Neural crest cell (in vitro differentiated cells): ENCODE data around the gene TEX10. TPM values are rescaled to one million over a fixed set of nuclear protein-coding genes. Genes with fewer than 3 reads are reported as not detected.

ENCODE experiments used
- DNase-seq: peaks from one replicate; pipeline ENCODE4 v3.0.0; 2021; ENCODE audit warnings: low read depth, mixed read lengths, low spot score
- H3K27ac Mint-ChIP-seq: one replicate; pipeline ENCODE4 v1.8.0; 2021; ENCODE audit warnings: mild to moderate bottlenecking, mixed read lengths; ENCODE audit not compliant: unreplicated experiment
- H3K27me3 Mint-ChIP-seq: 2 replicates; pipeline ENCODE4 v1.8.0; 2021; ENCODE audit warnings: low read depth, mild to moderate bottlenecking, mixed read lengths
- H3K36me3 Mint-ChIP-seq: 2 replicates; pipeline ENCODE4 v1.8.0; 2021; ENCODE audit warnings: low read depth, mild to moderate bottlenecking, mixed read lengths
- H3K4me1 Mint-ChIP-seq: 2 replicates; pipeline ENCODE4 v1.8.0; 2021; ENCODE audit warnings: mixed read lengths
- H3K4me3 Mint-ChIP-seq: one replicate; pipeline ENCODE4 v1.8.0; 2021; ENCODE audit warnings: mild to moderate bottlenecking, mixed read lengths
- H3K9me3 Mint-ChIP-seq: 2 replicates; pipeline ENCODE4 v1.8.0; 2021; ENCODE audit warnings: mixed read lengths
- long read RNA-seq: library from polyadenylated mRNA; unstranded; transcript quantifications from one replicate; pipeline ENCODE4 v2.0.0, GENCODE V29; 2020
- total RNA-seq: library from RNA; stranded (reverse); gene quantifications from 2 replicates; pipeline ENCODE4 v1.2.1, GENCODE V29; 2021
- TF ChIP-seq, protein P1 (sequence below): fragments of 200-600 bp; sonication (generic); conservative IDR thresholded peaks from 2 replicates; pipeline ENCODE4 v1.5.0; 2021; ENCODE audit warnings: antibody characterized with exemption, mild to moderate bottlenecking

The TEX10 gene
- total RNA-seq = 42.2 and 44.2 TPM in 2 replicates
- long read RNA-seq, transcript TEX10-201 (15 exons, 3,074 nt) = major isoform, 88 of 176 reads
- long read RNA-seq, partial matches to known transcripts = 52 of 176 reads
- long read RNA-seq, other reads (novel, unspliced or antisense) = 36 of 176 reads

DNA sequence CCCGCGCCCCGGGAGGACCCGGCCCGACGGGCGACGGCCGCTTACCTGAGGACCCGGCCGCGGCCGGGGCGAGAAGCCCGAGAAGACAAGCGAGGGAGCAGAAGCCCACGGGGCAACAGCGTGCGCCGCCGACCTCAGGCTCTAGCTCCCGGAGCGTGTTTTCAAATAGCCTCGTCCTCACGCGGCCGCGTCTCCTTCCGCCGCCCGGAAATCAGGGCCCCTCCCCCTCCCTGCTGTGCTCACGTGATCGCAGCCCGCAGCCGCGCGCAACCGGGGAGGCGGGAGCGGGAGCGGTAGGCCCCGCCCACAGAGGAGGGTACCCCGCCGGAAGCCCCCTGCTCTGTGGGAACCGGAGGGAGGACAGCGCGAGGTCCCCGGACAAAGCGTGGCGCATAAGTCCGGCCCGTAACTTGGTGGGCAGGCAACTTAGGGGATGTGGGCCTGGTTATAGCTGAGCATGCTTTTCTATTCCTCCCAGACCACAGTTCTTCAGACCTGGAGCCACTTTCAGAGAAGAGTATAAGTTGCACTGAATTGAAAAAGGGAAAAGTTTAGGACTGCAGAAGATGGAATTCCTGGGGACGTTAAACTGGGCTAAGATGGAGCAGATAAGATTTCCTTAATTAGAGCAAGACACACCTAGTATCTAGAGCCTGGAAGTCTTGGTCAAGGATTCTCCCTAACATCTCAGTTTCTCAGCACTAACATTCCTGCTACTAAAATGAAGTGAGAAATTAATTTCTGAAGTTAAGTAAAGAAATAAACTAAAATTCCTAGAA, at the start of gene TEX10:
TEX10 (minus strand) TSS at position 216 of the 779 bp plus-strand sequence. CDS start 3,579 bp downstream, outside the sequence.
- Mint-ChIP-seq H3K9me3 (peaks cover 17% of the 10 kb centered on the region), H3K27me3 (no peaks in the 10 kb centered on the region), H3K36me3 (peaks cover 33% of the 10 kb centered on the region), H3K27ac (peak within 1 kb of the TSS; percentile 96), H3K4me3 (peak within 1 kb of the TSS; percentile 96), H3K4me1 (peaks cover 60% of the 10 kb centered on the region)
- TF ChIP-seq, protein P1, sequence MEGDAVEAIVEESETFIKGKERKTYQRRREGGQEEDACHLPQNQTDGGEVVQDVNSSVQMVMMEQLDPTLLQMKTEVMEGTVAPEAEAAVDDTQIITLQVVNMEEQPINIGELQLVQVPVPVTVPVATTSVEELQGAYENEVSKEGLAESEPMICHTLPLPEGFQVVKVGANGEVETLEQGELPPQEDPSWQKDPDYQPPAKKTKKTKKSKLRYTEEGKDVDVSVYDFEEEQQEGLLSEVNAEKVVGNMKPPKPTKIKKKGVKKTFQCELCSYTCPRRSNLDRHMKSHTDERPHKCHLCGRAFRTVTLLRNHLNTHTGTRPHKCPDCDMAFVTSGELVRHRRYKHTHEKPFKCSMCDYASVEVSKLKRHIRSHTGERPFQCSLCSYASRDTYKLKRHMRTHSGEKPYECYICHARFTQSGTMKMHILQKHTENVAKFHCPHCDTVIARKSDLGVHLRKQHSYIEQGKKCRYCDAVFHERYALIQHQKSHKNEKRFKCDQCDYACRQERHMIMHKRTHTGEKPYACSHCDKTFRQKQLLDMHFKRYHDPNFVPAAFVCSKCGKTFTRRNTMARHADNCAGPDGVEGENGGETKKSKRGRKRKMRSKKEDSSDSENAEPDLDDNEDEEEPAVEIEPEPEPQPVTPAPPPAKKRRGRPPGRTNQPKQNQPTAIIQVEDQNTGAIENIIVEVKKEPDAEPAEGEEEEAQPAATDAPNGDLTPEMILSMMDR = no peak
- peak; percentile 90 for DNase-seq

DNA sequence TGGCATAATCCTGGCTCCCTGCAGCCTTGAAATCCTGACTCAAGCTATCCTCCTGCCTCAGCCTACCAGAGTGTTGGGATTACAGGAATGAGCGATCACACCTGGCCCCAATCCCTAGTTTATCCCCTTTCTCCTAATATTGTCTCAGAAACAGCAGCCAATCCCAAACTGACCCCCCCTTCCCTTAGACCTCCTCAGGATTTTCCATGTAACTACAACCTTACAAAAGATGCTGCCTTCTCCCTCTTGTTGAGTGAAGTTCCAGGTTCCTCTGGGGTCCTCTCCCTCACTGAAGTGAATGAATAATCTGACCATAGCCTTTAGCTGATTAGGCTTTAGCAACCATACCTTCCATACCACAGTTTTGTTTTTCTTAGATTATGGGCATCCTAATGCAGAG, 48.3 kb upstream of the TEX10 start:
- H3K27ac Mint-ChIP-seq = no peak overlapping the region
- H3K36me3 Mint-ChIP-seq = no peaks in the 10 kb centered on the region
- H3K27me3 Mint-ChIP-seq = no peaks in the 10 kb centered on the region
- no peak for DNase-seq
- TF ChIP-seq, protein P1 = no peak
- no peaks in the 10 kb centered on the region for H3K4me1 Mint-ChIP-seq
- H3K9me3 Mint-ChIP-seq = no peaks in the 10 kb centered on the region
- H3K4me3 Mint-ChIP-seq = no peak overlapping the region

DNA sequence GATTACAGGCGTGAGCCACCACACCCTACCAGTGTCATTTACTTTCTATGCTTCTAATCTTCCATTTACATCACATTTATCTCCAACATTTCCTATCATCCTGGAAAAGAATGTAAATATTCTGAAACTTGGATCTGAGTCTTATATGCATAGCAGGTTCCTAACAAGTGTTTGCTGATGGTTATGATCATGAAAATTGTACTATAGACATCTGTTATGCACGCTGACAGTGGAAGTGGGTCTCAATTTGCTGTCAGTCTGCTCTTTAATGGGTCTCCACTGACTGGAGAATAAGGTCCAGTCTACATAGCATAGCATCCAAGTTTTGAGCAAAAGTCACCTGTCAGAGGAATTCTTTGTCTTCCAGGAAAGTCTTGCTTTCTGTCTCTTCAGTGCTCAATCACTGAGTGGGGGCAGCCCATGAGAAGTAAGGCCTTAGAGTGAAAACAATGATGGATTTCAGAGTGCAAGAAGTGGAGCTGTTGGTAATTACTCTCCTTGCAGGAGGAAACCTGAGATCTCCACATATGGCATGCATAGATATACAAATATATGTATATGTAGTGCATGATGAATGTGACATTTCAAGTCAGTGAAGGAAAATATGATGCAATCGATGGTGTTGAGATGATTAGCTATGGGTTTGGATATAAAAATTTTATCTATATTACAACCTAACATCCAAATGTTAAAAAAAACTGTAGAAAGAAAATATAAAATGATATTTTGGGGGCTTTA, 45.0 kb upstream of the TEX10 start:
- H3K4me3 Mint-ChIP-seq = no peak overlapping the region
- TF ChIP-seq, protein P1 = no peak
- H3K27ac Mint-ChIP-seq = no peak overlapping the region
- H3K9me3 Mint-ChIP-seq = peaks cover 3% of the 10 kb centered on the region
- H3K36me3 Mint-ChIP-seq = peaks cover 7% of the 10 kb centered on the region
- no peaks in the 10 kb centered on the region for H3K27me3 Mint-ChIP-seq
- no peaks in the 10 kb centered on the region for H3K4me1 Mint-ChIP-seq
- DNase-seq = no peak

DNA sequence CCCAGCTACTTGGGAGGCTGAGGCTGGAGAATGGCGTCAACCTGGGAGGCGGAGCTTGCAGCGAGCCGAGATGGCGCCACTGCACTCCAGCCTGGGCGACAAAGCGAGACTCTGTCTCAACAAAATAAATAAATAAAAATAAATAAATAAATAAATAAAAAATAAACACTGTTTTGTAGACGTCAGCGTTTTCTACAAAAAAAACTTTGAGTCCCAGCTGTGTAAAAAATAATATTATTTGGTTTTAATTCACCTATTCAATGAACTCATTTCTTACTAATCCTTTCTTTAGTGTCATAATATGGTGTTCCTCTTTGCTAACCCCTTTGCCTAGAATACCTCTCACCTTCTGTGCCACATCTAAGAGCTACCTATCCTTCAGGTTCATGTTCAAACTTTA, 44.0 kb upstream of the TEX10 start:
- TF ChIP-seq, protein P1 = no peak
- Mint-ChIP-seq H3K4me3 (no peak overlapping the region), H3K27me3 (no peaks in the 10 kb centered on the region), H3K36me3 (peaks cover 9% of the 10 kb centered on the region), H3K27ac (no peak overlapping the region), H3K4me1 (no peaks in the 10 kb centered on the region), H3K9me3 (peaks cover 4% of the 10 kb centered on the region)
- DNase-seq = no peak

DNA sequence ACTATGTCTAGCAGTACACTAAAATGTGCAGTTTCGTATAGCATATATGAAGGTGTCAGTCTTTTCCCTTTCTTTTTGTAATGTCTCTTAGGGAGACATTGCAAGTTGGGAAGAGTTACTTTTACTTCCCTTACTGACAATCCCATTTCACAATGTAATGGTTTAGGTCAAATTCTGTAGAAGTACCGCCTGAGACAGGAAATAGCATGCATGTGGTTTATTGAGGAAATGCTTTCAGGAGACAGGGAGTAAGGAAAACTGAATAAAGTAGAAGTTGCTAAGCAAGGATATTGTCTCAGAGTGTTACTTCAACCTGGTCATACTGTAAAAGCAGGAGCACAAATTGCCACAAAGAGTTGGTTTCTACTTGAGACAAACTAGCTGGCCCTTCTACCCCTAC, 42.1 kb upstream of the TEX10 start:
- no peaks in the 10 kb centered on the region for H3K4me1 Mint-ChIP-seq
- H3K4me3 Mint-ChIP-seq = no peak overlapping the region
- no peak overlapping the region for H3K27ac Mint-ChIP-seq
- H3K36me3 Mint-ChIP-seq = peaks cover 12% of the 10 kb centered on the region
- H3K27me3 Mint-ChIP-seq = no peaks in the 10 kb centered on the region
- no peak for DNase-seq
- H3K9me3 Mint-ChIP-seq = peaks cover 6% of the 10 kb centered on the region
- TF ChIP-seq, protein P1 = no peak
